ENCODE data around the gene WDFY2. TPM values are rescaled to one million over a fixed set of nuclear protein-coding genes. Genes with fewer than 3 reads are reported as not detected.

WDFY2 gene
- polyA plus RNA-seq (2013, experiment 1 of 2): 10.6 TPM
- 9.7 TPM for polyA plus RNA-seq (2013, experiment 2 of 2)

DNA sequence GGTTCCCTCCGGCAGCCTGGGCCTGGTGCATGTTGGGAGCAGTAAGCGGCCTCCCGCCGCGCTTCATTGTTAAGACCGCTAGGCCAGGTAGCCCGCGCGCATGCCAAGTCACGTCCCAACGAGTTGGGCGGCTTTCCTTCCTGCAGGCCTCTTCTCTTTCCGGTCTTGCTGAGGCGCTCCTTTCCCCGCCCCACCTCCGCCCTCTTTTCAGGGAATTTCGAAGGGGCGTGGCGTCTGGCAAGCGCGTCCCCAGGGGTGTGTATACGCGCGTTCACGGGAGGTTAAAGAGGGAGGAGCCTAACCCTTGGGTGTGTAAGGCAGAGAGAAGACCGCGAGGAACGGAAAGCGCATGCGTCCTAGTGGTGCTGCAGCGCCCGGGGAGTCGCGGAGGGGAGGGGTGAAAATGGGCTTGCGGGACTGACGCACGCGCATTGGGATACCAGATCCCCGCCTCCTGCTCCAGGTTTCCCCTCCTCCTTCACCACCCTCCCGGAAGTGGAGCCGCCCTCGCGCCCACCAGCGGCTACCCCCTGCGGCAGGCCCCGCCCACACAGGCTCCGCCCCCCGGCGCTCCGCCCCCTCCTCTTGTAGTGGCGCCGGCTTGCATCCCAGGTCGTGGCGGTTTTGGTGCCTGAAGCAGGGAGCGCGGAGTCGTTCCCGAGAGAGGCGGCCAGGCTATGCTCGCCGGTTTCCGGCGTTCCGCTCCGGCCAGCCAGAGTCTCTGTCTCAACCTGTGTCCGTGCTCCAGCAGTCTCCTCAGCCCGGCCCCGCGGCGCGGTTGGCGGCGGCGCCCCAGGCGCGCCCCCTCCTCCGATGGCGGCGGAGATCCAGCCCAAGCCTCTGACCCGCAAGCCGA is at the start of gene WDFY2:
Gene WDFY2, plus strand, starts transcription at position 588 of the 856 bp plus-strand sequence. Its CDS starts 226 bp downstream, at position 814.
- peak within 1 kb of the TSS; percentile 95 for H2BK15ac ChIP-seq (ENCODE audit: low read length)
- H3K4ac ChIP-seq (ENCODE audit: low read length): no peak within 1 kb of the TSS
- H3K36me3 ChIP-seq (replicated peaks in 1 of 2; ENCODE audit: control insufficient read depth in 2 of 2, insufficient read depth in 2 of 2, low read length in 2 of 2): no peaks in the 10 kb centered on the region
- peak within 1 kb of the TSS; percentile 95 for H2AFZ ChIP-seq (ENCODE audit: low read length)
- H2AK5ac ChIP-seq (ENCODE audit: low read depth, low read length): no peak within 1 kb of the TSS
- no peak within 1 kb of the TSS for H2BK120ac ChIP-seq (ENCODE audit: low read depth, low read length)
- H2BK5ac ChIP-seq (ENCODE audit: low read length): peak within 1 kb of the TSS; percentile 94
- H2BK12ac ChIP-seq (ENCODE audit: low read length): no peak within 1 kb of the TSS
- H3K27me3 ChIP-seq (ENCODE audit: control insufficient read depth in 3 of 3, insufficient read depth in 3 of 3, low read depth in 1 of 3, low read length in 3 of 3): no peaks in the 10 kb centered on the region
- H3K27ac ChIP-seq (replicated peaks; ENCODE audit: low read length): peak within 1 kb of the TSS; percentile 95
- WGBS, 2 donors (ENCODE audit: extremely low coverage in 2 of 2, insufficient read length in 2 of 2, insufficient replicate concordance in 1 of 2): no CpG with 5 or more reads among the region's 81 CpGs
- peak within 1 kb of the TSS; percentile 97 for H3K9ac ChIP-seq (ENCODE audit: low read depth, low read length, poor library complexity)
- H3K4me3 ChIP-seq (ENCODE audit: low read length in 2 of 2): peak within 1 kb of the TSS; percentile 95 to 97
- no peak within 1 kb of the TSS for H4K91ac ChIP-seq (ENCODE audit: low read depth, low read length, poor library complexity)
- H3K4me2 ChIP-seq (ENCODE audit: insufficient read depth, low read length, poor library complexity, severe bottlenecking): peak within 1 kb of the TSS; percentile 79
- H3K14ac ChIP-seq (ENCODE audit: low read length): peak within 1 kb of the TSS; percentile 51
- H3K4me1 ChIP-seq (ENCODE audit: control insufficient read depth in 2 of 2, insufficient read depth in 1 of 2, low read depth in 1 of 2, low read length in 2 of 2): peaks cover 10 to 13% of the 10 kb centered on the region in 2 donors
- no peaks in the 10 kb centered on the region for H3K9me3 ChIP-seq (replicated peaks in 1 of 2; ENCODE audit: control insufficient read depth in 2 of 2, insufficient read depth in 1 of 2, low read depth in 1 of 2, low read length in 2 of 2)
- DNase-seq (ENCODE audit: low spot score): peak; percentile 100
- H3K23ac ChIP-seq (ENCODE audit: low read depth, low read length, poor library complexity): peak within 1 kb of the TSS; percentile 97
- no peak within 1 kb of the TSS for H4K8ac ChIP-seq (ENCODE audit: low read depth, low read length)
- H3K79me1 ChIP-seq (ENCODE audit: low read depth, low read length): no peaks in the 10 kb centered on the region
- H3K18ac ChIP-seq (ENCODE audit: low read length): peak within 1 kb of the TSS; percentile 96

- no peak overlapping the region for H2BK15ac ChIP-seq (ENCODE audit: low read length)
- H2BK120ac ChIP-seq (ENCODE audit: low read depth, low read length): no peak overlapping the region
- H3K27ac ChIP-seq (replicated peaks; ENCODE audit: low read length): no peak overlapping the region
- H3K18ac ChIP-seq (ENCODE audit: low read length): no peak overlapping the region
- H3K4me2 ChIP-seq (ENCODE audit: insufficient read depth, low read length, poor library complexity, severe bottlenecking): no peak overlapping the region
- DNase-seq (ENCODE audit: low spot score): no peak
- H3K9me3 ChIP-seq (replicated peaks in 1 of 2; ENCODE audit: control insufficient read depth in 2 of 2, insufficient read depth in 1 of 2, low read depth in 1 of 2, low read length in 2 of 2): no peaks in the 10 kb centered on the region
- H3K4ac ChIP-seq (ENCODE audit: low read length): no peak overlapping the region
- H4K8ac ChIP-seq (ENCODE audit: low read depth, low read length): no peak overlapping the region
- no peaks in the 10 kb centered on the region for H3K79me1 ChIP-seq (ENCODE audit: low read depth, low read length)
- no peak overlapping the region for H3K4me3 ChIP-seq (ENCODE audit: low read length in 2 of 2)
- H3K14ac ChIP-seq (ENCODE audit: low read length): no peak overlapping the region
- H3K36me3 ChIP-seq (replicated peaks in 1 of 2; ENCODE audit: control insufficient read depth in 2 of 2, insufficient read depth in 2 of 2, low read length in 2 of 2): no peaks in the 10 kb centered on the region
- no peak overlapping the region for H3K9ac ChIP-seq (ENCODE audit: low read depth, low read length, poor library complexity)
- no CpG with 5 or more reads among the region's 9 CpGs for WGBS, 2 donors (ENCODE audit: extremely low coverage in 2 of 2, insufficient read length in 2 of 2, insufficient replicate concordance in 1 of 2)
- peaks cover 2 to 4% of the 10 kb centered on the region in 2 donors for H3K4me1 ChIP-seq (ENCODE audit: control insufficient read depth in 2 of 2, insufficient read depth in 1 of 2, low read depth in 1 of 2, low read length in 2 of 2)
- no peak overlapping the region for H2BK5ac ChIP-seq (ENCODE audit: low read length)
- no peak overlapping the region for H2AFZ ChIP-seq (ENCODE audit: low read length)
- H3K23ac ChIP-seq (ENCODE audit: low read depth, low read length, poor library complexity): no peak overlapping the region
- no peak overlapping the region for H2AK5ac ChIP-seq (ENCODE audit: low read depth, low read length)
- no peak overlapping the region for H2BK12ac ChIP-seq (ENCODE audit: low read length)
- H4K91ac ChIP-seq (ENCODE audit: low read depth, low read length, poor library complexity): no peak overlapping the region
- H3K27me3 ChIP-seq (ENCODE audit: control insufficient read depth in 3 of 3, insufficient read depth in 3 of 3, low read depth in 1 of 3, low read length in 3 of 3): peaks cover 0 to 4% (median 0%) of the 10 kb centered on the region in 3 experiments
Measured at GRCh38 chr13:51538591-51539179, 45.6 kb upstream of the WDFY2 start.

GRCh38 chr13:51539887-51540286 is 44.4 kb upstream of the WDFY2 start:
- H3K4me2 ChIP-seq (ENCODE audit: insufficient read depth, low read length, poor library complexity, severe bottlenecking): no peak overlapping the region
- DNase-seq (ENCODE audit: low spot score): no peak
- no peak overlapping the region for H2AFZ ChIP-seq (ENCODE audit: low read length)
- H2BK12ac ChIP-seq (ENCODE audit: low read length): no peak overlapping the region
- H3K79me1 ChIP-seq (ENCODE audit: low read depth, low read length): no peaks in the 10 kb centered on the region
- H3K4me1 ChIP-seq (ENCODE audit: control insufficient read depth in 2 of 2, insufficient read depth in 1 of 2, low read depth in 1 of 2, low read length in 2 of 2): peaks cover 2 to 4% of the 10 kb centered on the region in 2 donors
- peaks cover 0 to 4% (median 0%) of the 10 kb centered on the region in 3 experiments for H3K27me3 ChIP-seq (ENCODE audit: control insufficient read depth in 3 of 3, insufficient read depth in 3 of 3, low read depth in 1 of 3, low read length in 3 of 3)
- no peaks in the 10 kb centered on the region for H3K36me3 ChIP-seq (replicated peaks in 1 of 2; ENCODE audit: control insufficient read depth in 2 of 2, insufficient read depth in 2 of 2, low read length in 2 of 2)
- no peaks in the 10 kb centered on the region for H3K9me3 ChIP-seq (replicated peaks in 1 of 2; ENCODE audit: control insufficient read depth in 2 of 2, insufficient read depth in 1 of 2, low read depth in 1 of 2, low read length in 2 of 2)
- no peak overlapping the region for H4K8ac ChIP-seq (ENCODE audit: low read depth, low read length)
- no peak overlapping the region for H3K9ac ChIP-seq (ENCODE audit: low read depth, low read length, poor library complexity)
- no peak overlapping the region for H2BK5ac ChIP-seq (ENCODE audit: low read length)
- no peak overlapping the region for H3K4ac ChIP-seq (ENCODE audit: low read length)
- no peak overlapping the region for H4K91ac ChIP-seq (ENCODE audit: low read depth, low read length, poor library complexity)
- no peak overlapping the region for H2AK5ac ChIP-seq (ENCODE audit: low read depth, low read length)
- H2BK15ac ChIP-seq (ENCODE audit: low read length): no peak overlapping the region
- H3K23ac ChIP-seq (ENCODE audit: low read depth, low read length, poor library complexity): no peak overlapping the region
- no peak overlapping the region for H2BK120ac ChIP-seq (ENCODE audit: low read depth, low read length)
- no peak overlapping the region for H3K4me3 ChIP-seq (ENCODE audit: low read length in 2 of 2)
- WGBS, 2 donors (ENCODE audit: extremely low coverage in 2 of 2, insufficient read length in 2 of 2, insufficient replicate concordance in 1 of 2): no CpG with 5 or more reads among the region's 2 CpGs
- no peak overlapping the region for H3K18ac ChIP-seq (ENCODE audit: low read length)
- H3K27ac ChIP-seq (replicated peaks; ENCODE audit: low read length): no peak overlapping the region
- H3K14ac ChIP-seq (ENCODE audit: low read length): no peak overlapping the region

- Histone ChIP-seq H4K8ac (ENCODE audit: low read depth, low read length) (no peak overlapping the region), H3K9me3 (replicated peaks in 1 of 2; ENCODE audit: control insufficient read depth in 2 of 2, insufficient read depth in 1 of 2, low read depth in 1 of 2, low read length in 2 of 2) (no peaks in the 10 kb centered on the region), H3K18ac (ENCODE audit: low read length) (no peak overlapping the region), H2BK12ac (ENCODE audit: low read length) (no peak overlapping the region), H3K23ac (ENCODE audit: low read depth, low read length, poor library complexity) (no peak overlapping the region), H3K36me3 (replicated peaks in 1 of 2; ENCODE audit: control insufficient read depth in 2 of 2, insufficient read depth in 2 of 2, low read length in 2 of 2) (no peaks in the 10 kb centered on the region), H3K4me3 (ENCODE audit: low read length in 2 of 2) (no peak overlapping the region), H3K4ac (ENCODE audit: low read length) (no peak overlapping the region), H3K4me2 (ENCODE audit: insufficient read depth, low read length, poor library complexity, severe bottlenecking) (no peak overlapping the region), H4K91ac (ENCODE audit: low read depth, low read length, poor library complexity) (no peak overlapping the region), H2BK5ac (ENCODE audit: low read length) (no peak overlapping the region), H3K79me1 (ENCODE audit: low read depth, low read length) (no peaks in the 10 kb centered on the region), H3K14ac (ENCODE audit: low read length) (no peak overlapping the region), H2BK15ac (ENCODE audit: low read length) (no peak overlapping the region), H3K9ac (ENCODE audit: low read depth, low read length, poor library complexity) (no peak overlapping the region), H2AFZ (ENCODE audit: low read length) (no peak overlapping the region), H3K27ac (replicated peaks; ENCODE audit: low read length) (no peak overlapping the region), H3K27me3 (ENCODE audit: control insufficient read depth in 3 of 3, insufficient read depth in 3 of 3, low read depth in 1 of 3, low read length in 3 of 3) (peaks cover 0 to 4% (median 0%) of the 10 kb centered on the region in 3 experiments), H2AK5ac (ENCODE audit: low read depth, low read length) (no peak overlapping the region), H3K4me1 (ENCODE audit: control insufficient read depth in 2 of 2, insufficient read depth in 1 of 2, low read depth in 1 of 2, low read length in 2 of 2) (peaks cover 2 to 4% of the 10 kb centered on the region in 2 donors), H2BK120ac (ENCODE audit: low read depth, low read length) (no peak overlapping the region)
- no CpG with 5 or more reads among the region's 3 CpGs for WGBS, 2 donors (ENCODE audit: extremely low coverage in 2 of 2, insufficient read length in 2 of 2, insufficient replicate concordance in 1 of 2)
- no peak for DNase-seq (ENCODE audit: low spot score)
Measured at GRCh38 chr13:51541037-51541436, 43.2 kb upstream of the WDFY2 start.
